ENCODE measurements around the gene PRSS33. TPM values are rescaled to one million over a fixed set of nuclear protein-coding genes. Genes with fewer than 3 reads are reported as not detected.

Gene PRSS33
- total and polyA plus RNA-seq, 9 of the 15 experiments (the other 6 are each of a cell fraction or from before 2014, with no cell fraction given), result not detected

DNA sequence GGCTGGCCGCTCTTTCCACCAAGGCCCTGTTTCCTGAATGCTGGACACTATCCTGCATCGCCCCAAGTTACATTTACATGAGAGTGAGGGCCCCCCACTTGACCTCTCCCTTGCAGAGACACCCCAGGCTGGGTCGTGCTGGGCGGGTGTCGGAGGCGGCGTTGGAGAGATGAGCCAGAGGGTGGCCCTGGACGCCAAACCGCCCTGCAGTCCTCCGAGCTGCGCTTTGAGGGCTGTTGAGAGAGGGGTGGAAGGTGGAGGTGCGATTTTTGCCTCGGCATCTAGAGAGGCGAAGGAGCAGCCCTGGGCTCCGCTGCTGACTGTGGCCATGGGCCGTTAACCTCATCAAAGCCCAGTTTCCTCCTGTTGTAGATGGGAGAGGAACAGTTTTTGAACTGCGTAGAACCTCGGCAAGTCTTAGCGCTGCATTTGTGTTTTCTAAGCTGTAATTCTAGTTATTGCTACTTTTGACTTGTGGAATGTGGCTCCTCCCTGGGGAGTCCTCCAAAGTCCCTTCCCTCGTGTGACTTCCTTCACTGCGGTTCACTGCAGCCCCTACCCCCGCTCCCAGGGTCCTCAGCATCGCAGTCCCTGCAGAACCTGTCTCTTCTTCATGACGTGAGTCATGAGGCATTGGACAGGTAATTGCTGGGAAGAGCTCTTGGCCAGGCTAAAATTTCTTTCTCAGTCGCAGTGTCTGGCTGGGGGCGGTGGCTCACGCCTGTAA lies 9.3 kb downstream of the PRSS33 start (continued):
- no peak for TF ChIP-seq GTF2F1 (IDR thresholded peaks at IDR 0.05; ENCODE audit: low read depth, low read length)
- TF ChIP-seq FOXA3 (CRISPR knock-in tag; conservative IDR thresholded peaks at IDR 0.05 in 1 of 2, IDR thresholded peaks at IDR 0.05 in 1 of 2), result peak in 1 of 2 experiments; percentile 28; a peak in 1 of 4 replicates
- no peak for TF ChIP-seq KLF6 (CRISPR knock-in tag; IDR thresholded peaks at IDR 0.05; ENCODE audit: borderline replicate concordance)
- no peak for TF ChIP-seq ZNF140 (CRISPR knock-in tag; IDR thresholded peaks at IDR 0.05)
- TF ChIP-seq, protein P1, sequence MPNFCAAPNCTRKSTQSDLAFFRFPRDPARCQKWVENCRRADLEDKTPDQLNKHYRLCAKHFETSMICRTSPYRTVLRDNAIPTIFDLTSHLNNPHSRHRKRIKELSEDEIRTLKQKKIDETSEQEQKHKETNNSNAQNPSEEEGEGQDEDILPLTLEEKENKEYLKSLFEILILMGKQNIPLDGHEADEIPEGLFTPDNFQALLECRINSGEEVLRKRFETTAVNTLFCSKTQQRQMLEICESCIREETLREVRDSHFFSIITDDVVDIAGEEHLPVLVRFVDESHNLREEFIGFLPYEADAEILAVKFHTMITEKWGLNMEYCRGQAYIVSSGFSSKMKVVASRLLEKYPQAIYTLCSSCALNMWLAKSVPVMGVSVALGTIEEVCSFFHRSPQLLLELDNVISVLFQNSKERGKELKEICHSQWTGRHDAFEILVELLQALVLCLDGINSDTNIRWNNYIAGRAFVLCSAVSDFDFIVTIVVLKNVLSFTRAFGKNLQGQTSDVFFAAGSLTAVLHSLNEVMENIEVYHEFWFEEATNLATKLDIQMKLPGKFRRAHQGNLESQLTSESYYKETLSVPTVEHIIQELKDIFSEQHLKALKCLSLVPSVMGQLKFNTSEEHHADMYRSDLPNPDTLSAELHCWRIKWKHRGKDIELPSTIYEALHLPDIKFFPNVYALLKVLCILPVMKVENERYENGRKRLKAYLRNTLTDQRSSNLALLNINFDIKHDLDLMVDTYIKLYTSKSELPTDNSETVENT (CRISPR knock-in tag; IDR thresholded peaks at IDR 0.05), result peak; percentile 40; the same call in 1 of the 2 replicates
- no peak for TF ChIP-seq ZNF707 (CRISPR knock-in tag; conservative IDR thresholded peaks at IDR 0.05)
- no peak for TF ChIP-seq ZNF253 (CRISPR knock-in tag; conservative IDR thresholded peaks at IDR 0.05)
- TF ChIP-seq SMAD2 (IDR thresholded peaks at IDR 0.05; ENCODE audit: low read depth, low read length), result no peak
- 0 out of 2 replicates have a peak, but pooled peaks have one; percentile 23 for TF ChIP-seq FOXP1 (CRISPR knock-in tag; IDR thresholded peaks at IDR 0.05)
- TF ChIP-seq, protein P2, sequence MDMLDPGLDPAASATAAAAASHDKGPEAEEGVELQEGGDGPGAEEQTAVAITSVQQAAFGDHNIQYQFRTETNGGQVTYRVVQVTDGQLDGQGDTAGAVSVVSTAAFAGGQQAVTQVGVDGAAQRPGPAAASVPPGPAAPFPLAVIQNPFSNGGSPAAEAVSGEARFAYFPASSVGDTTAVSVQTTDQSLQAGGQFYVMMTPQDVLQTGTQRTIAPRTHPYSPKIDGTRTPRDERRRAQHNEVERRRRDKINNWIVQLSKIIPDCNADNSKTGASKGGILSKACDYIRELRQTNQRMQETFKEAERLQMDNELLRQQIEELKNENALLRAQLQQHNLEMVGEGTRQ (CRISPR knock-in tag; IDR thresholded peaks at IDR 0.05), result no peak
- TF ChIP-seq, protein P3, sequence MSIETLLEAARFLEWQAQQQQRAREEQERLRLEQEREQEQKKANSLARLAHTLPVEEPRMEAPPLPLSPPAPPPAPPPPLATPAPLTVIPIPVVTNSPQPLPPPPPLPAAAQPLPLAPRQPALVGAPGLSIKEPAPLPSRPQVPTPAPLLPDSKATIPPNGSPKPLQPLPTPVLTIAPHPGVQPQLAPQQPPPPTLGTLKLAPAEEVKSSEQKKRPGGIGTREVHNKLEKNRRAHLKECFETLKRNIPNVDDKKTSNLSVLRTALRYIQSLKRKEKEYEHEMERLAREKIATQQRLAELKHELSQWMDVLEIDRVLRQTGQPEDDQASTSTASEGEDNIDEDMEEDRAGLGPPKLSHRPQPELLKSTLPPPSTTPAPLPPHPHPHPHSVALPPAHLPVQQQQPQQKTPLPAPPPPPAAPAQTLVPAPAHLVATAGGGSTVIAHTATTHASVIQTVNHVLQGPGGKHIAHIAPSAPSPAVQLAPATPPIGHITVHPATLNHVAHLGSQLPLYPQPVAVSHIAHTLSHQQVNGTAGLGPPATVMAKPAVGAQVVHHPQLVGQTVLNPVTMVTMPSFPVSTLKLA (conservative IDR thresholded peaks at IDR 0.05), result no peak
- TF ChIP-seq NFIC (IDR thresholded peaks at IDR 0.05), result no peak
- TF ChIP-seq, protein P4, sequence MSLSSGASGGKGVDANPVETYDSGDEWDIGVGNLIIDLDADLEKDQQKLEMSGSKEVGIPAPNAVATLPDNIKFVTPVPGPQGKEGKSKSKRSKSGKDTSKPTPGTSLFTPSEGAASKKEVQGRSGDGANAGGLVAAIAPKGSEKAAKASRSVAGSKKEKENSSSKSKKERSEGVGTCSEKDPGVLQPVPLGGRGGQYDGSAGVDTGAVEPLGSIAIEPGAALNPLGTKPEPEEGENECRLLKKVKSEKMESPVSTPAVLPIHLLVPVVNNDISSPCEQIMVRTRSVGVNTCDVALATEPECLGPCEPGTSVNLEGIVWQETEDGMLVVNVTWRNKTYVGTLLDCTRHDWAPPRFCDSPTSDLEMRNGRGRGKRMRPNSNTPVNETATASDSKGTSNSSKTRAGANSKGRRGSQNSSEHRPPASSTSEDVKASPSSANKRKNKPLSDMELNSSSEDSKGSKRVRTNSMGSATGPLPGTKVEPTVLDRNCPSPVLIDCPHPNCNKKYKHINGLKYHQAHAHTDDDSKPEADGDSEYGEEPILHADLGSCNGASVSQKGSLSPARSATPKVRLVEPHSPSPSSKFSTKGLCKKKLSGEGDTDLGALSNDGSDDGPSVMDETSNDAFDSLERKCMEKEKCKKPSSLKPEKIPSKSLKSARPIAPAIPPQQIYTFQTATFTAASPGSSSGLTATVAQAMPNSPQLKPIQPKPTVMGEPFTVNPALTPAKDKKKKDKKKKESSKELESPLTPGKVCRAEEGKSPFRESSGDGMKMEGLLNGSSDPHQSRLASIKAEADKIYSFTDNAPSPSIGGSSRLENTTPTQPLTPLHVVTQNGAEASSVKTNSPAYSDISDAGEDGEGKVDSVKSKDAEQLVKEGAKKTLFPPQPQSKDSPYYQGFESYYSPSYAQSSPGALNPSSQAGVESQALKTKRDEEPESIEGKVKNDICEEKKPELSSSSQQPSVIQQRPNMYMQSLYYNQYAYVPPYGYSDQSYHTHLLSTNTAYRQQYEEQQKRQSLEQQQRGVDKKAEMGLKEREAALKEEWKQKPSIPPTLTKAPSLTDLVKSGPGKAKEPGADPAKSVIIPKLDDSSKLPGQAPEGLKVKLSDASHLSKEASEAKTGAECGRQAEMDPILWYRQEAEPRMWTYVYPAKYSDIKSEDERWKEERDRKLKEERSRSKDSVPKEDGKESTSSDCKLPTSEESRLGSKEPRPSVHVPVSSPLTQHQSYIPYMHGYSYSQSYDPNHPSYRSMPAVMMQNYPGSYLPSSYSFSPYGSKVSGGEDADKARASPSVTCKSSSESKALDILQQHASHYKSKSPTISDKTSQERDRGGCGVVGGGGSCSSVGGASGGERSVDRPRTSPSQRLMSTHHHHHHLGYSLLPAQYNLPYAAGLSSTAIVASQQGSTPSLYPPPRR (CRISPR knock-in tag; IDR thresholded peaks at IDR 0.05; ENCODE audit: borderline replicate concordance), result no peak
- no peak for TF ChIP-seq ILF3 (IDR thresholded peaks at IDR 0.05; ENCODE audit: borderline replicate concordance)
- no peak for TF ChIP-seq EGR1 (conservative IDR thresholded peaks at IDR 0.05)

Data from K562 (cell line).